ENCODE measurements around the gene DCTD.

DNA sequence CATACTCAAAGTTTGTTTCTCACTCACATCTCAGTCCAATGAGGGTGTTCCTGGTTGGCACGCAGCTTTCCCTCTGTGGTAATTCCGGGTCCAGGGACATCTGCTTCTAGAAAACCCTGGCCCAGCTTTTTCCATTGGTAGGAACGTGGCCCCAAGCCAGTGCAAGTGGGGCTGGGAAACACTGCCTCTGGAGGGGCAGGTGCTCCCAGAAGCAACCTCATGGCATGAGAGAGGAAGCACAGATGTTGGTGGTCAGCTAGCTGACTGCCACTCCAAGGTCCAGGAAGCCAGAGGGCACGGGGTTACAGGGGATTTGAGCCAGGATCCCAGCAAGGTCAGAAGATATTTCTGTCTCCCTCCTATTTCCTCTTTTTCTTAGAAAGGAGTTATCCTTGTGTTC is 47.5 kb downstream of the DCTD start:
- TF ChIP-seq, protein P1, sequence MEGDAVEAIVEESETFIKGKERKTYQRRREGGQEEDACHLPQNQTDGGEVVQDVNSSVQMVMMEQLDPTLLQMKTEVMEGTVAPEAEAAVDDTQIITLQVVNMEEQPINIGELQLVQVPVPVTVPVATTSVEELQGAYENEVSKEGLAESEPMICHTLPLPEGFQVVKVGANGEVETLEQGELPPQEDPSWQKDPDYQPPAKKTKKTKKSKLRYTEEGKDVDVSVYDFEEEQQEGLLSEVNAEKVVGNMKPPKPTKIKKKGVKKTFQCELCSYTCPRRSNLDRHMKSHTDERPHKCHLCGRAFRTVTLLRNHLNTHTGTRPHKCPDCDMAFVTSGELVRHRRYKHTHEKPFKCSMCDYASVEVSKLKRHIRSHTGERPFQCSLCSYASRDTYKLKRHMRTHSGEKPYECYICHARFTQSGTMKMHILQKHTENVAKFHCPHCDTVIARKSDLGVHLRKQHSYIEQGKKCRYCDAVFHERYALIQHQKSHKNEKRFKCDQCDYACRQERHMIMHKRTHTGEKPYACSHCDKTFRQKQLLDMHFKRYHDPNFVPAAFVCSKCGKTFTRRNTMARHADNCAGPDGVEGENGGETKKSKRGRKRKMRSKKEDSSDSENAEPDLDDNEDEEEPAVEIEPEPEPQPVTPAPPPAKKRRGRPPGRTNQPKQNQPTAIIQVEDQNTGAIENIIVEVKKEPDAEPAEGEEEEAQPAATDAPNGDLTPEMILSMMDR (IDR thresholded peaks at IDR 0.05; ENCODE audit: poor library complexity): no peak
- no peak for TF ChIP-seq EZH2 (IDR thresholded peaks at IDR 0.05; ENCODE audit: borderline replicate concordance)
